Neutrophil (primary cell): Measurements from ENCODE around the gene LHX2.
"Not testable (repeated sequence)": the region's sequence is repeated elsewhere in the genome, so short reads cannot be mapped to it uniquely, and the experiment has no call there.

ENCODE experiments used
- H3K27ac ChIP-seq: fragments of 200-600 bp; sonication (generic); 2 replicates; pipeline ENCODE4 v1.5.1; 2016; ENCODE audit warnings: mild to moderate bottlenecking, moderate library complexity
- H3K27me3 ChIP-seq: fragments of 200-600 bp; sonication (generic); 2 replicates; pipeline ENCODE4 v1.6.0; 2016; ENCODE audit warnings: mild to moderate bottlenecking
- H3K36me3 ChIP-seq: fragments of 200-600 bp; sonication (generic); 2 replicates; pipeline ENCODE4 v1.5.1; 2017
- H3K4me1 ChIP-seq, 2 experiments: fragments of 200-600 bp in 1 of 2; sonication (generic) in 1 of 2; 1 replicate in 1 of 2; 2 replicates in 1 of 2; pipeline versions ENCODE4 v1.5.1 to v1.6.1; 2013 to 2016; ENCODE audit warnings: low read depth in 1 of 2, low read length in 1 of 2, mild to moderate bottlenecking in 1 of 2, moderate library complexity in 1 of 2; ENCODE audit not compliant: control insufficient read depth in 1 of 2, insufficient read depth in 1 of 2
- H3K4me3 ChIP-seq, 2 experiments: fragments of 200-600 bp in 1 of 2; sonication (generic) in 1 of 2; 1 replicate in 1 of 2; 2 replicates in 1 of 2; pipeline ENCODE4 v1.5.1; 2013 to 2016; ENCODE audit warnings: low read depth in 1 of 2, low read length in 1 of 2, mild to moderate bottlenecking in 1 of 2, moderate library complexity in 1 of 2
- H3K9me3 ChIP-seq: fragments of 200-600 bp; sonication (generic); 2 replicates; pipeline ENCODE4 v1.5.1; 2016
- TF ChIP-seq, protein P1 (sequence below): fragments of 200-600 bp; sonication (generic); IDR thresholded peaks from 2 replicates; pipeline ENCODE4 v1.5.1; 2016; ENCODE audit warnings: antibody characterized with exemption

The LHX2 gene

DNA sequence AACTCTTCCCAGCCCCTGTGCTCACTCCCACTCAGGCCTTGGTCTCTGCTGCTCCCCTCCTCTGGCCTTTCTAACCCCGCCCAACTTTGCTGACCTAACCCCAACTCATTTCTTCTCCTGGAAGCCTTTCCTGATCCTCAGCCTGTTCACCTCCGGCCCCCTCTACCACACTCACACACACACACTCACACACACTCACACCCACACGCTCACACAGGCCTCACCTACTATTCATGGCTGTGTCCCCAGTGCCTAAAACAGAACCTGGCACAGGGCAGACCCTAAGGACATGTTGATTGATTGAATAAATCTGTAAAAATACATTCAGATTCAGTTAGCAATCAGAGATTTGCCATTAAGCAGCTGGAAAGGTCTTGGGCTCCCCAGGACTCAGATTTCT lies 28.5 kb upstream of the LHX2 start:
- Histone ChIP-seq H3K27me3 (peaks cover 90% of the 10 kb centered on the region), H3K27ac (no peak overlapping the region), H3K4me1 (no peaks in the 10 kb centered on the region), H3K9me3 (no peaks in the 10 kb centered on the region), H3K4me3 (no peak overlapping the region), H3K36me3 (no peaks in the 10 kb centered on the region)
- TF ChIP-seq, protein P1, sequence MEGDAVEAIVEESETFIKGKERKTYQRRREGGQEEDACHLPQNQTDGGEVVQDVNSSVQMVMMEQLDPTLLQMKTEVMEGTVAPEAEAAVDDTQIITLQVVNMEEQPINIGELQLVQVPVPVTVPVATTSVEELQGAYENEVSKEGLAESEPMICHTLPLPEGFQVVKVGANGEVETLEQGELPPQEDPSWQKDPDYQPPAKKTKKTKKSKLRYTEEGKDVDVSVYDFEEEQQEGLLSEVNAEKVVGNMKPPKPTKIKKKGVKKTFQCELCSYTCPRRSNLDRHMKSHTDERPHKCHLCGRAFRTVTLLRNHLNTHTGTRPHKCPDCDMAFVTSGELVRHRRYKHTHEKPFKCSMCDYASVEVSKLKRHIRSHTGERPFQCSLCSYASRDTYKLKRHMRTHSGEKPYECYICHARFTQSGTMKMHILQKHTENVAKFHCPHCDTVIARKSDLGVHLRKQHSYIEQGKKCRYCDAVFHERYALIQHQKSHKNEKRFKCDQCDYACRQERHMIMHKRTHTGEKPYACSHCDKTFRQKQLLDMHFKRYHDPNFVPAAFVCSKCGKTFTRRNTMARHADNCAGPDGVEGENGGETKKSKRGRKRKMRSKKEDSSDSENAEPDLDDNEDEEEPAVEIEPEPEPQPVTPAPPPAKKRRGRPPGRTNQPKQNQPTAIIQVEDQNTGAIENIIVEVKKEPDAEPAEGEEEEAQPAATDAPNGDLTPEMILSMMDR = no peak

DNA sequence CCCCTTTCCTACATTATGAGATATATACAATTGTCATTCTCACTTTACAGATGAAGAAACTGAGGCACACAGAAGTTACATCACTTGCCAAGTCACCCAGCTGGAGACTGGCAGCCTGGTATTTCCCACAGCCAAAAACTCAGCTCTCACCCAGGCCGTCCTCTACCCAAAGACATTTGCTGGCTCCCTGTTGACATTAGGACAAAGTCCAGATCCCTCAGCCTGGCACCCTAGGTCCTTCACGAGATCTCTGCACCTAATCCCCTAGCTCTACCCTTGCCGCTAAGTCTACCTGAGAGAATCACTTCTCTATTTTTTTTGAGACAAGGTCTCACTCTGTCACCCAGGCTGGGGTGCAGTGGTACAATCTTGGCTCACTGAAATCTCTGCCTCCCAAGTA lies 26.8 kb upstream of the LHX2 start:
- TF ChIP-seq, protein P1 = no peak
- Histone ChIP-seq H3K36me3 (no peaks in the 10 kb centered on the region), H3K27ac (no peak overlapping the region), H3K9me3 (no peaks in the 10 kb centered on the region), H3K27me3 (peaks cover 98% of the 10 kb centered on the region), H3K4me3 (no peak overlapping the region), H3K4me1 (no peaks in the 10 kb centered on the region)

DNA sequence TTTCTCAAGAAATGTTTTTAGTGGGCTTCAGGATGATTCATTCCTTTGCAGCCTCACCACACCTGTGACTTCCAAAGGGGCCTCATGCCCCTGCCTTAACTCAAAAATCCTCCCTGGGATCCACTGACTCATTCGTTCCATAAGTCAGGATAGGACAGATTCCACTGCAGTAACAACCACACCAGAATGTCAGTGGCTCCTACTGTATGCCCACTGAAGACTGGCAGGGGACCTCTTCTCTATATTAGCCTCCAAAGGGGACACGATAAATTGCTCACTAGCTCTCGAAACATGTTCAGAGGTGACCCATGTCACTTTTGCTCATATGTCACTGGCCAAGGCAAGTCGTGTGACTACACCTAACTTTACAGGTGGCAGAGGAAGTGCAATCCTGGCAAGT lies 25.7 kb upstream of the LHX2 start:
- peaks cover 98% of the 10 kb centered on the region for H3K27me3 ChIP-seq
- H3K36me3 ChIP-seq = no peaks in the 10 kb centered on the region
- TF ChIP-seq, protein P1 = no peak
- no peak overlapping the region for H3K27ac ChIP-seq
- no peak overlapping the region for H3K4me3 ChIP-seq
- no peaks in the 10 kb centered on the region for H3K4me1 ChIP-seq
- H3K9me3 ChIP-seq = no peaks in the 10 kb centered on the region

DNA sequence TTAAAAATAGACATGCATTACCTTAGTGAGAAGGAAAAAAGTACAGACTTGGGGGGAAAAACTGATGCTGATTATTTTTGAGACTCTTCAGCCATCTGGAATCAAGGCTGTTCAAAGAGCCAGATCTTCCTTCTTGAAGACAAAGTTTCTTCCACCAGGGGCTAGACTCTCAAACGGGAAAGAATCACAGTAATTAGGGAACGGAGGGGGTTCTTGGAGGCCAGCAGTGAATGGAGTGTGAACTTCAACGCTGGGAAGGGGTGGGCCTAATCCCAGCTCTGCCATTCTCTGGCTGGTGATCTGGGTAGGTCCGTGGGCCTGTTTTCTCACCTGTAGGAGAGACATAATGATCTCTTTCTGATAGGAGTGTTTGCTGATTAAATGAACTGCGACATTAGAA lies 21.1 kb upstream of the LHX2 start:
- Histone ChIP-seq H3K27ac (no peak overlapping the region), H3K36me3 (no peaks in the 10 kb centered on the region), H3K9me3 (no peaks in the 10 kb centered on the region), H3K4me3 (no peak overlapping the region), H3K4me1 (no peaks in the 10 kb centered on the region), H3K27me3 (peaks cover 74% of the 10 kb centered on the region)
- TF ChIP-seq, protein P1 = no peak

DNA sequence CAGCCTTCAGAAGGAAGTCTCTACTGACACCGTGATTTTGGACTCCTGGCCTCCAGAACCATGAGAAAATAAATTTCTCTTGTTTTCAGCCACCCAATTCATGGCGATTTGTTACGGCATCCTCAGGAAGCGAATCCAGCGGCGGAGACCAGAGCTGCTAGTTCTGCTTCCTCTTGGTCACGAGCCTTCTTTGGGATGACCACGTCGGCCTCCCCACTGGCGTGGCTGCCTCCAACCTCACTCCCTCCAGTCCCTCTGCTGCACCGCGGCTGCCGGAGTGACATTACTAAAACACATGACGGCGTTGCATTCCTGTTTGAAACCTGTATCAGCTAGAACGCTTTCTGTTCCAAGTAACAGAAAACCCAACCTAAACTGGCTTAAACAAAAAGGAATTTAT lies 18.9 kb upstream of the LHX2 start:
- not testable (repeated sequence) for H3K4me1 ChIP-seq, H3K27ac ChIP-seq, H3K9me3 ChIP-seq, H3K4me3 ChIP-seq, H3K36me3 ChIP-seq
- H3K27me3 ChIP-seq = peaks cover 74% of the 10 kb centered on the region

DNA sequence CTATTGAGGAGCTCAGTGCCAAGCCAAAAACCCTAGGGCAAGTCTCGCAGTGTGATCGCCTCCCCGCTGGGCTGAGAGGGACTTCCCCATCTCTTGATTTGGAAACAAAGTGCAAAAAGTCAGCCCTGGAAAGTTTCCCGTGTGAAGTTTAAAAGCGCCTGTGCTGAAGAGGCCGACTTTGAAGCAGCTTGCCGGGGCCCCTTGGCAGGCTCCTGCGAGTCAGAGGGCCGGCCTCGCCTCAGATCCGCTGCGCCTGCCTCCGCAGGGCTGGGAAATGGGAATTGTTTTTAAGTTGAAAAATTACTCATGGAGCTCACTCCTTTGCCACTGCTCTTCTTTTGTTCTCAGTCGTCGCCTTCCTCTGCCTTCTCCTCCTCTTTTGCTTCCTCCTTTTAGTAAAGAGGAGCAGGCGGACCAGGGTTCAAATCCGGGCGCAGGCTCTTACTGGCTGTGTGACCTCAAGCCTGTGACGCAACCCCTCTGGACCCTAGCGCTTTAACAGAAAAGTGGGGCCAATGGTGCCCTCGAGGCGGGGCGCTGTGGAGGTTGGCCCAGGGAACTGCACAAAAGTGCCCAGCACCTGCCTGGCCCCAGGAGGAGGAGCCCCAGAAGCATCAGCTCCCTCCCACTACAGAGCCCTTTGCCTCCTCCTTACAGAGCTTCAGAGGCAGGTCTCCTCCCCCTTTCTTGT lies 14.7 kb upstream of the LHX2 start:
- Histone ChIP-seq H3K9me3 (no peaks in the 10 kb centered on the region), H3K27ac (no peak overlapping the region), H3K36me3 (no peaks in the 10 kb centered on the region), H3K4me1 (peaks cover 22 to 28% of the 10 kb centered on the region in 2 experiments), H3K27me3 (peaks cover 83% of the 10 kb centered on the region), H3K4me3 (no peak overlapping the region)
- TF ChIP-seq, protein P1 = no peak
